ENCODE data around the gene ZCCHC24.

DNA sequence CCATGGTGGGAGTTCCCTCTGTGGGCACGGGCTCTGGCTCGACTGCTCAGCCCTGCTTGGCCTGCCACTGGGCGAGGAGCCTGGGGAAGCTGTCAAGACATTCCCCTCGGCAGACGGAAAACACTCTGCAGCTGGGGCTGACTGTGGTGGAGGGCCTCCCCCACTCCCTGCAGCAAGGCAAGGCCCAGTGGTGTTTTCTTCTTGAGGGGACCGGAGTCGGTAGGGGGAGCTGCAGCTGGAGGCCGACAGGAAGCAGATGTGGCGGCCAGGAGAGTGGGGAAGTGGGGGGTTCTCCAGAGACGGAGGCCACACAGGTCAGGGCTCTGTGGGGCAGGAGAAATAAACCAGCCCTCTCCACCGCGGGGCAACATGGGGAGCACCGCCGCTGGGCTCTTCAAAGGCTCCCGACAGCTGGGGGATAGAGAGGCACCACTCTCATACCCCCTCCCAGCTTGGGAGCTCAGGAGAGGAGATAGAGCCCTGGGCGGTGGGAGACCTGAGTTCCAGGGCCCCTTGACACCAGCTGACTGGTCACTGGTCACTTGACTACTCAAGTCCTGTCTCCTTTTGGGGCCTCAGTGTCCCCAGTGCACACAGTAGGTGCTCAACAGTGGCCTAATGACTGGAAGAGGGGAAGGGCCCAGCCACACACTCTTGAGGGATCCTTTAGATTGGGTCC is 54.7 kb downstream of the ZCCHC24 start:
- TF ChIP-seq, protein P1, sequence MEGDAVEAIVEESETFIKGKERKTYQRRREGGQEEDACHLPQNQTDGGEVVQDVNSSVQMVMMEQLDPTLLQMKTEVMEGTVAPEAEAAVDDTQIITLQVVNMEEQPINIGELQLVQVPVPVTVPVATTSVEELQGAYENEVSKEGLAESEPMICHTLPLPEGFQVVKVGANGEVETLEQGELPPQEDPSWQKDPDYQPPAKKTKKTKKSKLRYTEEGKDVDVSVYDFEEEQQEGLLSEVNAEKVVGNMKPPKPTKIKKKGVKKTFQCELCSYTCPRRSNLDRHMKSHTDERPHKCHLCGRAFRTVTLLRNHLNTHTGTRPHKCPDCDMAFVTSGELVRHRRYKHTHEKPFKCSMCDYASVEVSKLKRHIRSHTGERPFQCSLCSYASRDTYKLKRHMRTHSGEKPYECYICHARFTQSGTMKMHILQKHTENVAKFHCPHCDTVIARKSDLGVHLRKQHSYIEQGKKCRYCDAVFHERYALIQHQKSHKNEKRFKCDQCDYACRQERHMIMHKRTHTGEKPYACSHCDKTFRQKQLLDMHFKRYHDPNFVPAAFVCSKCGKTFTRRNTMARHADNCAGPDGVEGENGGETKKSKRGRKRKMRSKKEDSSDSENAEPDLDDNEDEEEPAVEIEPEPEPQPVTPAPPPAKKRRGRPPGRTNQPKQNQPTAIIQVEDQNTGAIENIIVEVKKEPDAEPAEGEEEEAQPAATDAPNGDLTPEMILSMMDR (IDR thresholded peaks at IDR 0.05 in 8 of 11, conservative IDR thresholded peaks at IDR 0.05 in 3 of 11), result peak in 4 of 11 experiments; percentile 16 to 37 (median 34)
- no peak for TF ChIP-seq POLR2A (IDR thresholded peaks at IDR 0.05)
